Right lobe of liver (tissue), 6 donors: ENCODE results near the gene KIF4B. TPM values are rescaled to one million over a fixed set of nuclear protein-coding genes. Genes with fewer than 3 reads are reported as not detected.

Experiments
- ATAC-seq, 4 donors: fragments of 200-7000 bp; cut with Tn5 transposase; one replicate each; pipeline ENCODE4 v1.9.1; 2020; ENCODE audit warnings: mild to moderate bottlenecking in 4 of 4, moderate library complexity in 4 of 4
- DNase-seq, 3 donors: peaks; one replicate each; pipeline ENCODE4 v3.0.0-alpha.2; 2020
- H3K27ac ChIP-seq, 3 donors: fragments of 200-600 bp; one replicate each; pipeline ENCODE4 v1.8.0; 2022
- H3K27me3 ChIP-seq, 2 donors: fragments of 200-600 bp; one replicate each; pipeline ENCODE4 v1.8.0; 2022
- H3K36me3 ChIP-seq, 4 donors: fragments of 200-600 bp; sonication (generic) in 1 of 4; one replicate each; pipeline versions ENCODE4 v1.5.1 to v1.8.0; 2017 to 2022; ENCODE audit warnings: control low read depth in 1 of 4
- H3K4me1 ChIP-seq, 4 donors: fragments of 200-600 bp; sonication (generic) in 1 of 4; one replicate each; pipeline versions ENCODE4 v1.5.1 to v1.8.0; 2017 to 2022; ENCODE audit warnings: control low read depth in 1 of 4
- H3K4me3 ChIP-seq, 3 donors: fragments of 200-600 bp; one replicate each; pipeline ENCODE4 v1.8.0; 2022
- H3K9me3 ChIP-seq, 4 donors: fragments of 200-600 bp; sonication (generic) in 1 of 4; one replicate each; pipeline versions ENCODE4 v1.5.1 to v1.8.0; 2017 to 2022; ENCODE audit warnings: control low read depth in 1 of 4
- POLR2A ChIP-seq: fragments of 450-650 bp; IDR thresholded peaks from one replicate; pipeline ENCODE4 v1.6.1; 2017; ENCODE audit warnings: antibody characterized with exemption, mild to moderate bottlenecking
- WGBS: methylation state at CpG from one replicate; pipeline ENCODE4 v1.1.6; 2018; ENCODE audit warnings: low coverage, low lambda C conversion rate; ENCODE audit not compliant: insufficient coverage; ENCODE audit errors: missing lambda C conversion rate; 5-methylcytosine and 5-hydroxymethylcytosine counted together
- intact Hi-C, 2 donors: fragments of 100-400 bp; cut with DNase I; formaldehyde crosslinking; loops; one replicate each; pipeline versions ENCODE4 v1.11.2 to v1.14.1; 2022
- total RNA-seq, 6 experiments: library from RNA; depleted of rRNA in 2 of 6; stranded (reverse); fragments of >200 nt in 2 of 6; fragmentation: NEBNext Ultra II Directional in 3 of 6; extraction: Animal tissue kit (Norgen Biotek cat#: 25700) in 3 of 6; gene quantifications; one replicate each; pipeline versions ENCODE4 v1.1.0 to v1.2.4, GENCODE V29; 2016 to 2023
- TF ChIP-seq, protein P1 (sequence below), 4 donors: fragments of 200-600 bp in 3 of 4; fragments of 450-650 bp in 1 of 4; IDR thresholded peaks; one replicate each; pipeline versions ENCODE4 v1.5.1 to v1.8.0; 2016 to 2022; ENCODE audit warnings: antibody characterized with exemption in 4 of 4, mild to moderate bottlenecking in 2 of 4
- donor health status: DM: no; HTN: yes; CAD: no.
- donor health status: DM: no; HTN: no; CAD: no.
- donor health status: DM: no; HTN: no; CAD: no.
- donor health status: DM: no; HTN: yes; CAD: no.
- donor health status: DM: no; HTN: yes; CAD: no.

Gene KIF4B
- total RNA-seq, 6 experiments from 2014 or later, result not detected

DNA sequence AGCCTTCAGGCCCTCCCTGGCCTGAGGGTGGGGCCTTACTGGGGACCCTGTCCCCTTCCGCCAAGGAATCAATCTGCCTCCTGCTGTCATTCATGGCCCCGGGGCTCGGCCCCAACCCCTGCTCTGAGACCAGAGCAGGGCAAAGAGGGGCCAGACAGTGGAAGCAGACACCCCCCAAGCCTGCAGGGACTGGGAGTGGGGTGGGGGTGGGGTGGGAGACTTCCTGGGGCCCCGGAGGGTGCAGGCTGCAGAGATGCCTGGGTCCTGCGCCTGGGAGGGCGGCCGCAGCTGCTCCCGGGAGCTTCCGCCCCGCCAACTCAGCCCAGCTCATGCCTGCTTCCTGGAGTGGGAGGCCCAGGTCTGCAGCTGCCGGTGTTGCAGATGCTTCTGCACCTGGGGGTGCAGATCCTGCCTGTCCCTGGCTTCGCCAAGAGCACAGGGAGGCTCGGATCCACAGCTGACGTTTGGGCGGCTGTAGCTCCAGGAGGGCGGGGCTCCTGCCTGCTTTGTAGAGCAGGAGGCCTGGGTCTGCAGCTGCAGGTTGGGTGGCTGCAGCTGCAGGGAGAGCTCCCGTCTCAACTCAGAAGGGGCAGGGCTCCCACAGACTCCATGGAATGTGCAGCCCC lies 6.2 kb downstream of the KIF4B start:
- DNase-seq (no peak), ATAC-seq (no peak)
- Histone ChIP-seq H3K36me3 (no peaks in the 10 kb centered on the region), H3K4me3 (no peak overlapping the region), H3K27ac (no peak overlapping the region), H3K4me1 (no peaks in the 10 kb centered on the region), H3K9me3 (no peaks in the 10 kb centered on the region), H3K27me3 (no peaks in the 10 kb centered on the region)
- no peak for TF ChIP-seq POLR2A
- TF ChIP-seq, protein P1, sequence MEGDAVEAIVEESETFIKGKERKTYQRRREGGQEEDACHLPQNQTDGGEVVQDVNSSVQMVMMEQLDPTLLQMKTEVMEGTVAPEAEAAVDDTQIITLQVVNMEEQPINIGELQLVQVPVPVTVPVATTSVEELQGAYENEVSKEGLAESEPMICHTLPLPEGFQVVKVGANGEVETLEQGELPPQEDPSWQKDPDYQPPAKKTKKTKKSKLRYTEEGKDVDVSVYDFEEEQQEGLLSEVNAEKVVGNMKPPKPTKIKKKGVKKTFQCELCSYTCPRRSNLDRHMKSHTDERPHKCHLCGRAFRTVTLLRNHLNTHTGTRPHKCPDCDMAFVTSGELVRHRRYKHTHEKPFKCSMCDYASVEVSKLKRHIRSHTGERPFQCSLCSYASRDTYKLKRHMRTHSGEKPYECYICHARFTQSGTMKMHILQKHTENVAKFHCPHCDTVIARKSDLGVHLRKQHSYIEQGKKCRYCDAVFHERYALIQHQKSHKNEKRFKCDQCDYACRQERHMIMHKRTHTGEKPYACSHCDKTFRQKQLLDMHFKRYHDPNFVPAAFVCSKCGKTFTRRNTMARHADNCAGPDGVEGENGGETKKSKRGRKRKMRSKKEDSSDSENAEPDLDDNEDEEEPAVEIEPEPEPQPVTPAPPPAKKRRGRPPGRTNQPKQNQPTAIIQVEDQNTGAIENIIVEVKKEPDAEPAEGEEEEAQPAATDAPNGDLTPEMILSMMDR (IDR thresholded peaks at IDR 0.05), result no peak
- no CpG with 5 or more reads among the region's 17 CpGs for WGBS
- intact Hi-C loops, result no loop called here

DNA sequence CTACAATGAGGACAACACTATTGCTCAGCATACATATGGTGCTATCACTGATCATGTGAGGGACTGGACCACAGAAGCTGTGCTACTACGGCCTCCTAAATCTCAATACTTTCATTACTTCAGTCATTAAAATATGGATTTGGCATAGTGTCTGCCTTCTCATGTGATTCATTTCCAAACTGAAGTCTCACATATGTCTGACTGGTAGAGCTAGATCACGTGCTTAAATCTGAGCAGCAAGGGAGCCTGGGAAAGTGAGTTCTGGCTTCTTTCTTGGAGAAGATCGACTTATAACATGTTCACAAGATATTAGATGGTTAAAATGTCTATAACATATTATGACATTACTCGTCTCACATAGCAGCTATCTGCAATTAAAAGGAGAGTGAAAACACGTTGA lies 8.3 kb downstream of the KIF4B start:
- 36% methylated on average over 5 of the region's 5 CpGs for WGBS

DNA sequence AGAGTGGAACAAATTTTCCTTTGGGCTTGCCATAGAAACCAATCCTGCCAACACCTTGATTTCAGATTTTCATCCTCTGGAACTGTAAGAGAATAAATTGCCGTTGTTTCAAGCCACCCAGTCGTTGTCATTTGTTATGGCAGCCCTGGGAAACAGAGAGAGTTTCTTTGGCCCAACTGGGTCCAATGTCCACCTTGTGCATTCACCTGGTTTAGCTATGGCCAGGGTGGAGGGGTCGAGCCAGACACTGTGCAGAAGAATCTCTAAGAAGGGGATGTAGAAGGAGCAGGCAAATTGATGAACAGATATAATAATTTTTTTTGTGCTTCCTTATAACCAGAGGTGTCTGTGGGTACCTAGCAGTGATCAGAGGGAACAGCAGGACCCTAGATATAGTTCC lies 9.8 kb downstream of the KIF4B start:
- Histone ChIP-seq H3K36me3 (no peaks in the 10 kb centered on the region), H3K4me3 (no peak overlapping the region), H3K4me1 (no peaks in the 10 kb centered on the region), H3K9me3 (no peaks in the 10 kb centered on the region), H3K27ac (no peak overlapping the region), H3K27me3 (no peaks in the 10 kb centered on the region)
- TF ChIP-seq, protein P1 (IDR thresholded peaks at IDR 0.05), result no peak
- no peak for TF ChIP-seq POLR2A
- 66% methylated on average over 3 of the region's 3 CpGs for WGBS
- ATAC-seq (no peak), DNase-seq (no peak)
- intact Hi-C loops, result no loop called here

More for the DNA sequence above, 8.3 kb downstream of the KIF4B start:
- TF ChIP-seq, protein P1 (IDR thresholded peaks at IDR 0.05), result no peak
- TF ChIP-seq POLR2A, result no peak
- ATAC-seq, result no peak
- H3K4me1 ChIP-seq, result no peaks in the 10 kb centered on the region
- H3K36me3 ChIP-seq, result no peaks in the 10 kb centered on the region
- H3K27me3 ChIP-seq, result no peaks in the 10 kb centered on the region
- no peak for DNase-seq
- no peak overlapping the region for H3K27ac ChIP-seq
- H3K9me3 ChIP-seq, result no peaks in the 10 kb centered on the region
- no peak overlapping the region for H3K4me3 ChIP-seq
- intact Hi-C loops, result no loop called here

DNA sequence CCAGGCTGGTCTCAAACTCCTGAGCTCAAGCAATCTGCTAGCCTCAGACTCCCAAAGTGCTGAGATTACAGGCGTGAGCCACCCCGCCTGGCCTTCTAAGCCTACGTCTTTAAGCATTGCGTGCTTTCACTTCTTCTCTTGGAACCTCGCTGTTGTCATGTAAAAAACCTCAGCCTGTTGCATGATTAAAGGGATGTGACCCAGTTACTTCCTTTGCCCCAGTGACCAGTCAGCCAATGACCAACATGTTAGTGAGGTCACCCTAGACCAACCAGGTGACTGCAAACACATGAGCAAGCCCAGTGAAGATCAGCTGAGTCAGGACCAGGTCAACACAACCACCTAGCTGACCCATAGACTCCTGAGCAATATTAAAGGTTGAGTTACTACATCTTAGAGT lies 10.5 kb downstream of the KIF4B start:
- H3K36me3 ChIP-seq, result no peaks in the 10 kb centered on the region
- 72% methylated on average over 5 of the region's 5 CpGs for WGBS
- H3K9me3 ChIP-seq, result no peaks in the 10 kb centered on the region
- H3K4me3 ChIP-seq, result no peak overlapping the region
- H3K27ac ChIP-seq, result no peak overlapping the region
- H3K27me3 ChIP-seq, result no peaks in the 10 kb centered on the region
- intact Hi-C loops, result no loop called here
- ATAC-seq (peak in 2 of 4 donors; percentile 19 to 63), DNase-seq (no peak)
- no peaks in the 10 kb centered on the region for H3K4me1 ChIP-seq
- TF ChIP-seq POLR2A, result no peak
- TF ChIP-seq, protein P1 (IDR thresholded peaks at IDR 0.05), result no peak
